Frontal cortex (tissue), 4 donors: ENCODE results near the gene NAP1L3. TPM values are rescaled to one million over a fixed set of nuclear protein-coding genes. Genes with fewer than 3 reads are reported as not detected.

Source experiments
- DNase-seq, 2 donors: peaks; one replicate each; pipeline ENCODE4 v3.0.0; 2012; ENCODE audit warnings: low spot score in 2 of 2
- FAIRE-seq: peaks from 2 replicates; lab custom pipeline; 2012; peaks lifted over from hg19 to GRCh38; lab: Jason Lieb, UNC
- total RNA-seq: library from RNA; depleted of rRNA; stranded (reverse); fragments of >200 nt; gene quantifications from one replicate; pipeline ENCODE4 v1.2.3, GENCODE V29; 2014
- donor health status: control.
- donor health status: control.
- donor health status: control.

The NAP1L3 gene
- total RNA-seq: 136 TPM

DNA sequence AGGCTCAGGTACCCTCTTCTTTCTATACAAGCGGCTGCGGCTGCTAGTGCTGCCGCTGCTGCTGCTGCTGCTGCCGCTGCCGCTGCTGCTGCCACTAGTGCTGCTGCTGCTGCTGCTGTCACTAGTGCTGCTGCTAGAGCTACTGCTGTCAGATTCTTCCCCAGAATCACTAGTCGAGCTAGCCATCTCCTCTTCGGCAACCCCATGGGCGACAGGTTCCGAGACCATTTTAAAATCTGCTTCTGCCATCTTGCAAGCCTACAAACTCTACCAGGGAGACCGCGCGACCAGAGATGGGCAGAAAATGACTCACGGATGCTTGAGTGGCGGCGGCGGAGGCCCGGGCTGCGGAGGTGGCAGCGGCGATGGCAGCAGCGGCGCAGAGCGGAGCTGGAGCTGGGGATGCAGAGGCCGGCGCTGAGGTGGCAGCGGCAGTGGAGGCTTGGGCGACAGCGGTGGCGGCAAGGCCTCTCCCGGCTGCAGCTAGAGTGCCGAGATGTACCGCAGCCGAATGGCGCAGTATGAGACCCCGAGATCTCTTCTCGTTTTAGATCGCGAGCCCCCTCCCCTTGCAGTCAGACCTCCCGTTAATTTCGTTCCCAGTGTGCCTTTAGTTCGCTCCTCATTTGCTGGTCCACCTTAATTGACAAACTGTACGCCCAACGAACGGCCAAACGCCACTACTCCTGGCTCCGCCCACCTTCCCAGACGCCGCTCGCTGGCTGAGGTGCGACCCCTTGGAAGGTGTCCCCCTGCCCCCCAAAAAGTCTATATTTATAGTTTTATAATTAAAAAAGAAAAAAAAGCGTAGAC, at the start of gene NAP1L3:
TSS of gene NAP1L3 (minus strand) at position 523 of the 813 bp plus-strand sequence. CDS start at position 249, 274 bp downstream.
- FAIRE-seq: no peak

DNA sequence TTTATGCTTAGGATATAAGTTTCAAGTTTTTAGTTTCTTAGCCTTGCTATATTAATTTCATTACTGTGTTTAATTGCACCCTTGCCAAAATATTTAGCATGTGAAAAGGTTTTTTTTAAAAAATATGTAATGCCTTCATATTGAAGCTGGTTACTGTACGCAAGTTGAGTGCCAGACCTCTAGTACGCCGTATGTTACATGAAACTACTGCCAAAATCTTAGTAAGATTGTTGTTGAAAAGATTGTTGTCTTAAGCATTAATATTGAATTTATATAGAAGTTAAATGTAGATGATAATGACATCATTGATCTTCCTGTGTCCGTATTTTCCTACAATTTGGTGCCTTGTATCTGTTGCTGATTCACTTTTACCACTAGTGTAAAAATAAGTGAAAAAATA, 37.7 kb upstream of the NAP1L3 start:
- no peak for DNase-seq
- FAIRE-seq: no peak

More for the DNA sequence above, at the start of gene NAP1L3:
- DNase-seq: peak; percentile 43 to 60

DNA sequence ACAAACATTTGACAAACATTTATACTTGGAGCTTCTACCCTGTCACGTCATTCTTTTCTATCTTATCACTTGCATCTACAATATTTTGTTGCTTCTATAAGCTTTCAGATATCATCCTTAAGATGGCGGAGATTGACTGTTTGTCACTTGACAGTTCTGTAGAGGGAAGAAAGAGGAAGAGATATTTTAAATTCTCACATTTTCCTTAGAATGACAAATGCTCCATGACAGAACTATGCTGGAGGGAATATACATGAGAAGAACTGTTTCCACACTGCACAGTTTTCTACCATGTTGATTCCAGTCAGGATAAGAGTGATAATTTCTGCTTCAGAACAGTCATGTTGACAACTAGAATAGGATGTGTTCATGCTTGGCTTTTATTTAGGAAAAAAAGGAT, 30.3 kb upstream of the NAP1L3 start:
- DNase-seq (no peak), FAIRE-seq (no peak)

GRCh38 chrX:93695981-93696380, 22.6 kb upstream of the NAP1L3 start:
- DNase-seq (no peak), FAIRE-seq (no peak)

DNA sequence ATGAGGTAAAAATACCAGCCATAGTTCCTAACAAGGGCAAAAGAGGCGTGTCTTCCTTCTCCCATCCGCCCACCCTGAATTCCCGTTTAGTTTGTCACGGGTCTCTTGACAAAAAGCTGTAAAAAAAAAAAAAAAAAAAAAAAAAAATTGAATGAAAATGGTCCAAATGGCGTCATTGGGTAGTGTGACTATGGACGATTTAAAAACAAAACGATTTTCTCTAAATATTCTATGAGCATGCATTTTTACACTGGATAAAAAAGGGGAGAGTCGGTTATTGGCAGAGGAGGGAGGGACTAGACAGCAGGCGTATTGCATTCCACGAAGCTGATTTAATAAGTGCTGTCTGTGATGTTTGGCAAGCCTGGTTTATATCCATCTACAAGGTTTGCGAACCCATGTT, 492 bp upstream of the NAP1L3 start, which contains the start of gene FAM133A:
TSS of gene FAM133A (plus strand) at position 338 of the 403 bp plus-strand sequence. CDS start 35,214 bp downstream, outside the sequence.
- DNase-seq (peak in 1 of 2 donors; percentile 2), FAIRE-seq (no peak)

- FAIRE-seq (no peak), DNase-seq (no peak)
These were observed 12.8 kb downstream of the NAP1L3 start for GRCh38 chrX:93660575-93660974.

DNA sequence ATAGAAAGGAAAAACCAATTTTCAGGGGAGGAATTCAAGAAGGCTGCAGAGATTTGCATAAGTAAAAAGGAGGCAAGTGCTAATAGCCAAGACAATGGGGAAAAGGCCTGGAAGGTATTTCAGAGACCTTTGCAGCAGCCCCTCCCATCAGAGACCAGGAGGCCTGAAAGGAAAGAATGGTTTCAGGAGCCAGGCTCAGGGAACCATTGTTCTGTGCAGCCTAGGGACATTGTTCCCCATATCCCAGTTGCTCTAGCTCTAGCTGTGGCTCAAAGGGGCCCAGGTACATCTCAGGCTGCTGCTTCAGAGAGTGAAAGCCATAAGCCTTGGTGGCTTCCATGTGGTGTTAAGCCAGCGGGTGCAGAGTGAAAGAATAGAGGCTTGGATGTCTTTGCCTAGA, 24.0 kb downstream of the NAP1L3 start:
- FAIRE-seq: no peak
- DNase-seq: no peak

GRCh38 chrX:93637591-93637990, 35.8 kb downstream of the NAP1L3 start:
- DNase-seq: no peak

More at GRCh38 chrX:93637591-93637990, 35.8 kb downstream of the NAP1L3 start:
- no peak for FAIRE-seq

Other genes starting within 250 kb of the NAP1L3 start
- 2.4 TPM for gene FAM133A, start 628 bp upstream of the NAP1L3 start, total RNA-seq